Uterus (tissue), 4 donors: Measurements from ENCODE around the gene ZFHX2. TPM values are rescaled to one million over a fixed set of nuclear protein-coding genes. Genes with fewer than 3 reads are reported as not detected.

Experiments used
- DNase-seq, 2 donors: peaks; one replicate each; pipeline ENCODE4 v3.0.0-alpha.2; 2019 to 2020
- H3K27ac ChIP-seq, 2 donors: fragments of 200-600 bp; sonication (generic); 1 replicate in 1 of 2; 2 replicates in 1 of 2; pipeline ENCODE4 v1.5.1; 2016 to 2018
- H3K27me3 ChIP-seq, 2 donors: fragments of 200-600 bp; sonication (generic); one replicate each; pipeline ENCODE4 v1.5.1; 2018 to 2019; ENCODE audit warnings: control low read depth in 1 of 2
- H3K36me3 ChIP-seq, 2 donors: fragments of 200-600 bp; sonication (generic); one replicate each; pipeline ENCODE4 v1.5.1; 2019; ENCODE audit warnings: control low read depth in 1 of 2
- H3K4me1 ChIP-seq, 2 donors: fragments of 200-600 bp; sonication (generic); one replicate each; pipeline ENCODE4 v1.5.1; 2018 to 2019; ENCODE audit warnings: control low read depth in 1 of 2
- H3K4me3 ChIP-seq, 2 donors: fragments of 200-600 bp; sonication (generic); 1 replicate in 1 of 2; 2 replicates in 1 of 2; pipeline ENCODE4 v1.5.1; 2018 to 2019; ENCODE audit warnings: mild to moderate bottlenecking in 1 of 2
- H3K9me3 ChIP-seq, 2 donors: fragments of 200-600 bp; sonication (generic); one replicate each; pipeline ENCODE4 v1.5.1; 2019; ENCODE audit warnings: control low read depth in 1 of 2
- CTCF ChIP-seq, 4 experiments: fragments of 200-600 bp in 2 of 4; fragments of 450-650 bp in 2 of 4; sonication (generic) in 2 of 4; IDR thresholded peaks; one replicate each; pipeline ENCODE4 v1.5.1; 2016 to 2019; ENCODE audit warnings: antibody characterized with exemption in 4 of 4, mild to moderate bottlenecking in 2 of 4, moderate library complexity in 1 of 4
- POLR2A ChIP-seq, 2 donors: fragments of 450-650 bp; IDR thresholded peaks; one replicate each; pipeline ENCODE4 v1.6.1; 2016; ENCODE audit warnings: antibody characterized with exemption in 2 of 2, mild to moderate bottlenecking in 1 of 2, moderate library complexity in 1 of 2
- intact Hi-C: fragments of 100-400 bp; cut with DNase I; formaldehyde crosslinking; loops from one replicate; pipeline ENCODE4 v1.15.1; 2023; ENCODE audit warnings: low total_unique reads
- total RNA-seq, 4 donors: library from RNA; depleted of rRNA in 3 of 4; stranded (reverse); fragments of >200 nt in 3 of 4; gene quantifications; one replicate each; pipeline versions ENCODE4 v1.1.0 to v1.2.4, GENCODE V29; 2014 to 2023
- donor health status: DM: yes; HTN: yes; CAD: no.

Gene ZFHX2
- total RNA-seq, 4 donors from 2014 or later, result 0.35 to 1.7 TPM; not detected in 2

DNA sequence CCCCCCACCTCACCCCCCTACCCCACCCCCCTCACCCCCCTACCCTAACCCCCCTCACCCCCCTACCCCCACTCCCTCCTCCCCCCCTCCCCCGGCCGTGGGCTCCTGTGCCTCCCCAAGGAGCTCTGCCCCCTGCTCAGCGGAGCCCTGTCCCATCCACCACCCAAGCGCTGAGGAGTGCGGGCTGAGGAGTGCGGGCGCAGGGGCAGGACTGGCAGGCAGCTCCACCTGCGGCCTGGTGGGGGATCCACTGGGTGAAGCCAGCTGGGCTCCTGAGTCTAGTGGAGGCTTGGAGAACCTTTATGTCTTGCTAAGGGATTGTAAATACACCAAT lies 29.4 kb upstream of the ZFHX2 start:
- DNase-seq, result no peak
- intact Hi-C loops, result no loop called here
- no peak overlapping the region for H3K4me3 ChIP-seq
- peaks cover 0 to 4% of the 10 kb centered on the region in 2 donors for H3K27me3 ChIP-seq
- TF ChIP-seq POLR2A (IDR thresholded peaks at IDR 0.05) (no peak), CTCF (IDR thresholded peaks at IDR 0.05) (no peak)
- H3K9me3 ChIP-seq, result no peaks in the 10 kb centered on the region
- H3K27ac ChIP-seq, result no peak overlapping the region
- H3K36me3 ChIP-seq, result no peaks in the 10 kb centered on the region
- H3K4me1 ChIP-seq, result no peaks in the 10 kb centered on the region

DNA sequence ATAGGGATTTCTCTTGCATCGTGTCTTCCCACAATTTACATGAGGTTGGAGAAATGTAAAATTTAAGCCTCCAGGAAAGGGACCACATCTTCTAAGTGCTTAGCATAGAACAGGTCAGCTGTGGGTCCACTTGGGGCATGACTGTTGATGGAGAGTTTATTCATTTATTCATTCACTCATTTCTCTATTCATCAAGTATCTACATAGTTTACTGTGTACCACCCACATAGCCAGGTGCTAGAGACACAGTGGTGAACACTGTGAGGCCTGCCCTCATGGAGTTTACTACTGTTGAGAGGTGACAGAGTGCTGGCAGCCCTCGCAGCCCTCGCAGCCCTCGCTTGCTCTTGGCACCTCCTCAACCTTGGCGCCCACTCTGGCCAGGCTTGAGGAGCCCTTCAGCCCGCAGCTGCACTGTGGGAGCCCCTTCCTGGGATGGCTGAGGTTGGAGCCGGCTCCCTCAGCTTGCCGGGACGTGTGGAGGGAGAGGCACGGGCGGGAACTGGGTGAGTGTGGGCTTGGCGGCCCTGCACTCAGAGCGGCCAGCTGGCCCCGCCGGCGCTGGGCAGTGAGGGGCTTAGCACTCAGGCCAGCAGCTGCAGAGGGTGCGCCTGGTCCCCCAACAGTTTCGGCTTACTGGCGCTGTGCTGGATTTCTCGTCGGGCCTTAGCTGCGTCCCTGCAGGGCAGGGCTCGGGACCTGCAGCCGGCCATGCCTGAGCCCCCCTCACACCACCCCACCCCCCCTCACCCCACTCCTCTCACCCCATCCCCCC lies 28.8 kb upstream of the ZFHX2 start:
- H3K36me3 ChIP-seq, result no peaks in the 10 kb centered on the region
- DNase-seq, result no peak
- no peak overlapping the region for H3K27ac ChIP-seq
- H3K4me1 ChIP-seq, result no peaks in the 10 kb centered on the region
- no peak overlapping the region for H3K4me3 ChIP-seq
- no peak for TF ChIP-seq CTCF (IDR thresholded peaks at IDR 0.05)
- no peak for TF ChIP-seq POLR2A (IDR thresholded peaks at IDR 0.05)
- H3K9me3 ChIP-seq, result no peaks in the 10 kb centered on the region
- peaks cover 0 to 4% of the 10 kb centered on the region in 2 donors for H3K27me3 ChIP-seq
- intact Hi-C loops, result no loop called here

- Histone ChIP-seq H3K4me1 (no peaks in the 10 kb centered on the region), H3K36me3 (no peaks in the 10 kb centered on the region), H3K27ac (no peak overlapping the region), H3K9me3 (no peaks in the 10 kb centered on the region), H3K4me3 (no peak overlapping the region), H3K27me3 (peaks cover 0 to 4% of the 10 kb centered on the region in 2 donors)
- intact Hi-C loops, result no loop called here
- TF ChIP-seq CTCF (IDR thresholded peaks at IDR 0.05), result no peak
- no peak for TF ChIP-seq POLR2A (IDR thresholded peaks at IDR 0.05)
- DNase-seq, result no peak
Measured at GRCh38 chr14:23579739-23580138, 28.2 kb upstream of the ZFHX2 start.

DNA sequence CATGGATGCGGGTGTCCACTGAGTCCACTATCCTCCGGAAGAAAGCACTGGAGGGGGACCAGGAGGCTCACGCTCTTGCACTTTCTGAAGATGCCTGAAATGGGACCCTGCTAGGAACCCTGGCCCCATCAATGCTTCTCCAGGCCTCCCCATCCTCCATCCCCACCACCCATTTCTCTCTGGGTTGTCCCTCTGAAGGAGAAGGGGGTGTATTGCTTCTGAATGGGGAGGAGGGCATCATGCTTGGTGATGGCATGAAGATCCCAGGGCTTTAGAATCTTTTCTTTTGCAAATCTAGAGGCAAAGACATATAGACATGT lies 27.7 kb upstream of the ZFHX2 start:
- no peaks in the 10 kb centered on the region for H3K4me1 ChIP-seq
- TF ChIP-seq POLR2A (IDR thresholded peaks at IDR 0.05), result no peak
- TF ChIP-seq CTCF (IDR thresholded peaks at IDR 0.05), result no peak
- intact Hi-C loops, result no loop called here
- peaks cover 0 to 4% of the 10 kb centered on the region in 2 donors for H3K27me3 ChIP-seq
- no peak for DNase-seq
- H3K4me3 ChIP-seq, result no peak overlapping the region
- no peaks in the 10 kb centered on the region for H3K36me3 ChIP-seq
- peak overlapping the region; percentile 73 to 76 for H3K27ac ChIP-seq
- no peaks in the 10 kb centered on the region for H3K9me3 ChIP-seq

- H3K9me3 ChIP-seq, result no peaks in the 10 kb centered on the region
- H3K27ac ChIP-seq, result peak within 1 kb of the TSS; percentile 73 to 76
- peaks cover 0 to 4% of the 10 kb centered on the region in 2 donors for H3K27me3 ChIP-seq
- DNase-seq, result peak; percentile 62 to 69
- no peaks in the 10 kb centered on the region for H3K4me1 ChIP-seq
- TF ChIP-seq CTCF (IDR thresholded peaks at IDR 0.05), result no peak
- no peaks in the 10 kb centered on the region for H3K36me3 ChIP-seq
- H3K4me3 ChIP-seq, result peak within 1 kb of the TSS; percentile 39 to 52
- intact Hi-C loops, result no loop called here
Measured at GRCh38 chr14:23578560-23579310, 27.2 kb upstream of the ZFHX2 start, which contains the start of gene JPH4. Gene JPH4 (minus strand): TSS chr14:23578790. CDS start chr14:23577453, 1,337 bp downstream.
